HG02970 (cell line): ENCODE measurements around the gene VPS13D.

ENCODE experiments used
- ATAC-seq: cut with Tn5 transposase; IDR thresholded peaks from one replicate; pipeline ENCODE4 v1.9.1; 2021; ENCODE audit warnings: mild to moderate bottlenecking, moderate library complexity, moderate number of reproducible peaks; ENCODE audit not compliant: unreplicated experiment, low FRiP score

Gene VPS13D, protein sequence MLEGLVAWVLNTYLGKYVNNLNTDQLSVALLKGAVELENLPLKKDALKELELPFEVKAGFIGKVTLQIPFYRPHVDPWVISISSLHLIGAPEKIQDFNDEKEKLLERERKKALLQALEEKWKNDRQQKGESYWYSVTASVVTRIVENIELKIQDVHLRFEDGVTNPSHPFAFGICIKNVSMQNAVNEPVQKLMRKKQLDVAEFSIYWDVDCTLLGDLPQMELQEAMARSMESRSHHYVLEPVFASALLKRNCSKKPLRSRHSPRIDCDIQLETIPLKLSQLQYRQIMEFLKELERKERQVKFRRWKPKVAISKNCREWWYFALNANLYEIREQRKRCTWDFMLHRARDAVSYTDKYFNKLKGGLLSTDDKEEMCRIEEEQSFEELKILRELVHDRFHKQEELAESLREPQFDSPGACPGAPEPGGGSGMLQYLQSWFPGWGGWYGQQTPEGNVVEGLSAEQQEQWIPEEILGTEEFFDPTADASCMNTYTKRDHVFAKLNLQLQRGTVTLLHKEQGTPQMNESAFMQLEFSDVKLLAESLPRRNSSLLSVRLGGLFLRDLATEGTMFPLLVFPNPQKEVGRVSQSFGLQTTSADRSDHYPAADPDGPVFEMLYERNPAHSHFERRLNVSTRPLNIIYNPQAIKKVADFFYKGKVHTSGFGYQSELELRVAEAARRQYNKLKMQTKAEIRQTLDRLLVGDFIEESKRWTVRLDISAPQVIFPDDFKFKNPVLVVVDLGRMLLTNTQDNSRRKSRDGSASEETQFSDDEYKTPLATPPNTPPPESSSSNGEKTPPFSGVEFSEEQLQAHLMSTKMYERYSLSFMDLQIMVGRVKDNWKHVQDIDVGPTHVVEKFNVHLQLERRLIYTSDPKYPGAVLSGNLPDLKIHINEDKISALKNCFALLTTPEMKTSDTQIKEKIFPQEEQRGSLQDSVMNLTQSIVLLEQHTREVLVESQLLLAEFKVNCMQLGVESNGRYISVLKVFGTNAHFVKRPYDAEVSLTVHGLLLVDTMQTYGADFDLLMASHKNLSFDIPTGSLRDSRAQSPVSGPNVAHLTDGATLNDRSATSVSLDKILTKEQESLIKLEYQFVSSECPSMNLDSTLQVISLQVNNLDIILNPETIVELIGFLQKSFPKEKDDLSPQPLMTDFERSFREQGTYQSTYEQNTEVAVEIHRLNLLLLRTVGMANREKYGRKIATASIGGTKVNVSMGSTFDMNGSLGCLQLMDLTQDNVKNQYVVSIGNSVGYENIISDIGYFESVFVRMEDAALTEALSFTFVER (N-terminal part only)

DNA sequence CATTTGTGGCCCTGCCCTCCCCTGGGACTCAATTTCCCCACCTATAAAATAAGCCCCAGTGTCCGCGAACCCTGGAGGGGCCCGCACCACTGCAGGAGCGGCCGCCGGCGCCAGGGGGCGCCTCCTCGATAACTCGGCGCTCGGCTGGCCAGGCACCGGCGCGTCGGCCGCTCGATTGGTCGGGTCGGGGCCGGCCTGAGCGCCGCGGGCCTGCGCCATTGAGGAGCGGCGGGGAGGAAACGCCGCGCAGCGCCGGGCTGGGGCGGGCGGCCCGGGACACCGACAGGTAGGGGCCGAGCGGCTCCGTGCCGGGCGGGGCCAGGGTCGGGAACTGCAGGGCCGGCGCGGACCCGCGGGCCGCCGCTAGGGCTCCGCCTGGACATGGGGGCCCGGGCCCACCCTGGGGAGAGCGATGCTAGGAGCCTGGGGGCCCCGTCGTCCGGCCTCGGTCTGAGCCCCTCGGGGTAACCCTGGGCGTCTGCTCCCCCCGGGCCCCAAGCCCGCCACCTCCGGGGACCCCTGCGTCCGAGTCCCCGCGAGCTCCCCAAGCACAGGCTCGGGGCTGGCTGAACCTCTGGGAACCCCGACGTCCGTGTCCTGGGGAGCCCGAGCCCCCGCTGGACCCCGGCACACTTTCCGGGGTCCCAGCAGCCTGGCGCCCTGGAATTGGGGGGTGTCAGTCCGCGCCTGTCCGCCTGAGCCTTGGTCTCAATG, at the start of gene VPS13D:
Gene VPS13D, plus strand, starts transcription at position 196 of the 714 bp plus-strand sequence. CDS start 4,237 bp downstream, outside the sequence.
- ATAC-seq, result peak; percentile 76

DNA sequence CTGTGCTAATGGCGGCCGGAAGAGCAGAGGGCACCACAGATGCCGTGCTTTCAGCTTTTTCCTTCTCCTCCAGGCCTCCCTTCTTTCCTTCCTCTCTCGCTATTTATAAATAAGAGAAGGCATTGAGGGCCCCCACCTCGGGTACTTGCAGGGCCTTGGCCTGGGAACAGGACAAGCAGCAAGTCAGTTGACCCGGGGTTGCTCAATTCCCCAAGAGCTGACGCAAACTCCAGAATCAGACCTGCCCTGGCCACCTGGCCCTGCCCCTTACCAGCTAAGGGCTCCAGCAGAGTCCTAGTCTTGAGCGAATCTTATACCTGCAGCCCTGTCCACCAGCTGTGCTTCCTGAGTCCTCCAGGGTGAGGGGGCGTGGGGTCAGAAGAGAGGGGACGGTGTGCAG, 49.5 kb upstream of the VPS13D start:
- no peak for ATAC-seq

DNA sequence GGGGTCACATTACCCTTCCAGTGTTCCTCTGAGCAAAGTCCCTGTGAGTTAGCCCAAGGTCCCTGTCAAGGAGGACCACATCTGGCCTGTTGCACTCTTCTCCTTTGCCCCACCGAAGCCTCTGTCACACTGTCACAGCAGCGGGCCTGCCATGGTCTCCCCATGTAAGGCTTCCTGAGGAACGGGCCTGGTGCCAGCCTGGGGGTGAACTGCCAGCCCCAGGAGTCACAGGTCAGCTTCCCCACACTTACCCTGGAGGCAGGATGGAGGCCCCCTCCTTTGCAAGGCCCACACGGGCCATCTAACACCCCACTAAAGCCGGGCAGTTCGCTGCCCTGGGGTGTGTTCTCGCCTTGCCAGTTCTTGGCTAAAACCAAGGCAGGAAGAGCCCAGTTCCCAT, 48.9 kb upstream of the VPS13D start:
- no peak for ATAC-seq

DNA sequence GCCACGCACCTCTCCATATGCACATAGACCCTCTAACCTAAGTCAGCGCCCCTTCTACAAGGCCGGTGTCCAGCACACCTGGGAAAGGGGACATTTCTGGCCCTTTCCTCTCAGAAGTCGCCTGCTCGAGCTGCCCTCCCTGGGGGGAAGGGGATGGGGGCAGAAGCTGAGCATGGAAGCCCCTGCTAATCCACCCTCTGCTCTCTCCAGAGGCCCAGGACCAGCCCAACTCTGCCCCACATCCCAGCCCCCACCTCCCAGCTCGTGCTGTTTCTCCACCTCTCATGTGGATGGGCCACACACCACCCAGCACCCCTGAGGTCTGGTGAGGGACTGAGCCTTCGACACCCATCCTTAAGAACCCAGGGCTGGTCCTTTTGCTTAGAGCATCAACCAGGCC, 48.3 kb upstream of the VPS13D start:
- ATAC-seq, result no peak

DNA sequence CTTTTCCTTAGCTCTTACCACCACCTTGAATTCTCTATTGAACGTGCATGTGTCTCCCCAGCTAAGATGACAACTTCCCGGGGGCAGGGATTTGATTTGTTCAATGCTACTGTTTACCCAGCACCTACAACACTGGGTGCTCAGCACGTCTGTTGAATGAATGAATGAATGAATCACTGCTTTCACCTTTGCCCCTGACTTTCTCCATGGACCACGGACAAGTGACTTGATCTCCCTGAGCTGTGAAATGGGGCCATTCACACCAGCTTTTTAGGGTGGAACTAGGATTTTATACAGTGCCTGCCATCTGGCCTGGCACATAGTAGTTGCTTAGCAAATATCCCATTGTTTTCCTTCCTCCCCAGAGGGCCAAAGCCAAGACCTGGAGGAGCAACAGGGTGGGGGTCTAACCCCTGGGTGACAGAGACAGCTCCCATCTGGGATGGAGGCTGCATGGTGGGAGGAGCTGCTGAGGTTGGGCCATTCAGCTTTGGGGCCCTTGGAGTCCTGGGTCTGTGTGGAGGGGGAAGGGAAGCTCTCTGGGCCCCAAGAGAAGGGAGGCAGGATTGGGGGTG, 47.3 kb upstream of the VPS13D start:
- no peak for ATAC-seq

DNA sequence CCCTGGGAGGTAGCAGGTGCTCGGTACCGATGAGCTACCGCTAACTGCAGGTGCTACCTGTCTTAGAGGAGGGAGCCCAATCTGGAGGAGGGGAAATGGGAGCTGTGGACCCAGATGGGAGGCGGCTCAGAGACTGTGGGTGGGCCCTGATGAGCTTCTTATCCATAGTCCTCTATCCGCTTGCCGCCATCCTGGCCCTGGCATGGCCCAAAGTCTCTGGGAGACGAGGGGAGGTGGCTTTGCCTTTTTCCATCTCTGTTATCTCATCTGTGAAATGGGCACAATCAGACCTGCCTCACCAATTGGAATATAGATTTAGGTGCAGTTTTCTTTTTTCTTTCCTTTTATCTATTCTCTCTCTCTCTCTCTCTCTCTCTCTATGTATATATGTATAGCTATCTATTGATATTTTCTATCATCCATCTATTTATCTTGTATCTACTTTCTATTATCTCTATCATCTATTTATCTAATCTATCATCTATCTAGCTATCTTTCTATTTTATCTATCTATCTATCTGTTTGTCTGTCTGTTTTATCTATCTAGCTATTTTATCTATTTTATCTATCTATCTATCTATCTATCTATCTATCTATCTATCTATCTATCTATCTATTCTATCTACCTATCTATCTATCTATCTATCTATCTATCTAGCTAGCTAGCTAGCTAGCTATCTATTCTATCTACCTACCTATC, 46.6 kb upstream of the VPS13D start:
- ATAC-seq, result no peak

DNA sequence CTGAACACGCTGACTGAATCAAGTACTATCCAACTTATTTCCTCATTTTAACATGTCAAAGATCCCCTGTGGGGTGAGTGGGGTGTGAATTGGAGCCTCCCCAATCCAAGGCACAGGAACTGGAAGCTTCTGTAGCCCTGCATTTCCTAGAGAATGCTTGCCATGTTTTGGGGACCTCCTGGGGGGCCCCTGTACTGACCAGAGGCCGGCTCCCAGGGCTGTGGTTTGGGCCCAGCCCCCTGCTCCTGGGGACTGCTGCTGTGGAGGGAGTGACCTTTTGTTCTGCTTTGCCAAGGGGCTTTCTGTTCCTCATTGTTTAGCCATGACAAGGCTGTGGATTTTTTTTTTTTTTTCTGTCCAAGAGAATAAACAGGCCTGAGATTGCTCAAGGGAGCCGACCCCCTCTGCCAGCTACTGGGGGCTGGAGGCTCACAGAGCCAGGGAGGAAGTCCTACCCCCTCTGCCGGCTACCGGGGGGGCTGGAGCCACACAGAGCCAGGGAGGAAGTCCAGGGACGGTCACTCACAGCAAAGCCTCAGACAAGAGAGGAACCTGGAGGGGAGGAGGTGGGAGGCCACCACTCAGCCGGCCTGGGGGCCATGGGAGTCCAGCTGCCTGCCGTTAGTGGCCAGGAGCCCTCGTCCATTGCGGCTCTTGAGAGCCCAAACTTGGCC, 45.7 kb upstream of the VPS13D start:
- ATAC-seq, result no peak

DNA sequence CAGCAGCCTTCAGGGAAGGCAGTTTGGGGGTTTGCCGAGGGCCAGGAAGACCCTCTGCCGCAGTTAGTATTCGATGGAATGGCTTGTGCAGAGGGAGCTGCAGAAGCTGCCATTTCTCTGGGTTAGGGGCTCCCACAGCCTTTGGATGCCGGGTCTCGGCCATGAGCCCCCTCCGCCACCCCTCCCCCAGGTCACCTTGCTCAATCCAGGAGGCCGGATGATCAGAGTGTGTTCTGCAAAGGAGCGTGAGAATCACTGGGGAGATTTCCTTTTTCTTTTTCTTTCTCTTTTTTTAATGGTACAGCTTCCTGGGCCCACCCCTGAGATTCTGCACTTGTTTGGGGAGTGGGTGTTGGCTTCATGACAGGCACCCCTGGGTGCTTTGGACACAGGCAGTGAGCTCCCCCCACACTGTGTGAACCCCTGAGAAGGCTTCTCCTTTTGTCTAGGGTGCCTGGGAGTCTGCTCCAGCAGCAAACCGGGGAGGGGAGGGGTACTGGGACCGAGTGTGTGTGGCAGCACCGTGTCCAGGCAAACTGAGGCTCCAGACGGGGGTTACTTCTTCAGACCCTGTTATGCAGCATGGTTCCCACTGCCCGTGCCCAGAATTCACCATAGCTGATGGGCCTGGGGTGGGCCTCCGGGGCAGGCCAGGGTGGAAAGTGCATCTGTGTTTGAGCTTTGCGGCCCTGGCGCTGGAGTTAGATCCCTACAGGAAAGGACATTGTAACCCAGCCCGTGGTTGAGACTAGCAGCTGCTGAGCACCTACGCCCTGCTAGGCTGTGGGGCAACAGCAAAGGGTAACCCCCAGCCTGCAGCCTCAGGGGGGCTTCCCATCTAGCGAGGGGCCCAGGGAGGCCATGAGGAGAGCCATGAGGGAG, 44.6 kb upstream of the VPS13D start:
- ATAC-seq, result no peak

DNA sequence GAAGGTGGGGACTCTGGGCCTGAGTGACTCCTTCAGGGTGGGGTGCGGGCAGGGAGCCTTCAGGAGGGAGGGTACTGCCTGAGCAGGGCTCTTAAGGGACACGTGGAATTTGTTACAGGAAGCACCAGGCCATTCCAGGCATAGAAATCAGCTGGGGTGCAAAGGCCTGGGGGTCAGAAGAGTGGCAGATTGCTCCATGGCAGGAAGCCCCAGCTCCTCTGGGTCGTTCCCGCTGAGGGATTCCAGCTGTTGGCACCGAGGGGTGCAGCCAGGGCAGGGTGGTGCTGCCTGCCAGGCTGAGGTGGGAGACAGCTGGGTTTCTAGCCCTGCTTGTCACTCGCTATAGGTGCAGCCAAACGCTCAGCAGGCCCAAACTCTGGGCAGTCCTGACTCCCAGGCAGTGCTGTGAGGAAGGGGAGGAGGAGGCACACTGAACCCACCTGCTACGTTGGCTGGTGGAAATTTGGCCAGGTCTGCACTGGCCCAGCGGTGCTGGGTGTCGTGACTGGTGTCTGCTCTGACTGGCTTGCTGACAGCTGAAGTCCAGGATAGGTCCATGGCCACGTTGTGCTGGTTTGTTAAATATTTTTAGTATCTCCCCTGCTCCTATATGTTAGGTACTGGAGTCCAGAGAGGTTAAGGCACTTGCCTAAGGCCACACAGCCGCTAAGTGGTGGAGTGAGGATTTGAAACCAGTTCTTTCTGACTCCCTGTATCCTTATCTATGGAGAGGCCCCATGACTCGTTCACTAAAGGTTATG, 43.7 kb upstream of the VPS13D start:
- no peak for ATAC-seq

DNA sequence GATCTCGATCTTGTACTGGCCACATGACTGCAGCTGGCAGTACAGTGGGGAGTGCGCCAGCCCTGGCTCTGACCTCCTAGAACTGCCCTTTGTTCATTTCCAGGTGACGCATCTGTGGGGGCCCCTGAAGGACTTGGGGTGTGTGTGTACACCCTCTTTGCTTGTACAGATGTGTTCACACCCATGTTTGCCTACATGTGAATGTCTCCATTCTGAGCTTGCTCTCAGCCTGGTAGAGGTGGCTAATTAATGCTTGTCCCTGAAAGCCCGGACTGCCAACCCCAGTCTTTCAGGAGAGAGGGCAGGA, 43.2 kb upstream of the VPS13D start:
- no peak for ATAC-seq

DNA sequence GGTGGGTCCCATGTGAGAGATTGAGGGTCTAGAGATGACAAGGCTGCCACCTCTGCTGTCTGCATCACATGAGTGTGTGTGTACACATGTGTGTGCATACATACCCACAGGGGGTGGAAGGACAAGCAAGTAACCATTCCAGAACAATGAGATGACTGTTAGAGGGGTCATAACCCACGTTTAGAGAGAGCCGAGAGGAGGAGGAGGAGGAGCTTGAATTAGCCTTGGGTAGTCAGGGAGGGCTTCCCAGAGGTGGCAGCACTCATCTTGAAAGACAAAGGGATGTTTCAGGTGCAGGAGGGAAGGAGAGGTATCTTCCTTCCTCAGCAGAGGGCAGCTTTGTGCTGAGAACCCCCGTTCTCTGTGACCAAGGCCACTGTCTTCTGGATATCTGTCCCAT, 41.7 kb upstream of the VPS13D start:
- ATAC-seq, result no peak

DNA sequence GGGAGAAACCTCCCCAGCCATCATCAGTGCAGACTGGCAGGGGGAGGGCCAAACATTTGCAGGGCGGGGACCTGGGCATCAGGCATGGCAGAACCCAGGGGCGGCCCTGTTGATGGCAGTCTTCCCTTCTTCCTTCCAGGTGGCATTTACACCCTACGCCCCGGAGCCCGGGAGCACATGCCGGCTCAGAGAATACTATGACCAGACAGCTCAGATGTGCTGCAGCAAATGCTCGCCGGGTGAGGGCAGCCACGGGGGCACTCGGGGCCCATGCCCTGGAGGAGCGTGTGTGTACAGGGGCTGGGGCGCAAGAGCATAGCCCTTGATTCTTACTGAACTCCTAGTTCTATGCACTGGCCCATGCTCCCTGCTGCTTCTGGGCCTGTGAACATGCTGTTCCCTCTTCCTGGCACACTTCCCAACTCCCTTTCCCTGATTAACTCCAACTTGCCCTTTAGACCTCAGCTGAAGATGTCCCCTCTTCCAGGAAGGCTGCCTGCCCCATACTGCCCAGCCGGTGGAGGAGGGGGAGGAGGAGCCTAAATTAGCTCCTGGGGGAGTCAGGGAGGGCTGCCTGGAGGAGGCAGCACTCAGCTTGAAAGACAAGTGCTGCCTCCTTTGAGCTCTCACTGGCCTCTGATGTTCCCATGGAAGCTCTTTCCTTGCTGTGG, 41.0 kb upstream of the VPS13D start:
- ATAC-seq, result no peak

DNA sequence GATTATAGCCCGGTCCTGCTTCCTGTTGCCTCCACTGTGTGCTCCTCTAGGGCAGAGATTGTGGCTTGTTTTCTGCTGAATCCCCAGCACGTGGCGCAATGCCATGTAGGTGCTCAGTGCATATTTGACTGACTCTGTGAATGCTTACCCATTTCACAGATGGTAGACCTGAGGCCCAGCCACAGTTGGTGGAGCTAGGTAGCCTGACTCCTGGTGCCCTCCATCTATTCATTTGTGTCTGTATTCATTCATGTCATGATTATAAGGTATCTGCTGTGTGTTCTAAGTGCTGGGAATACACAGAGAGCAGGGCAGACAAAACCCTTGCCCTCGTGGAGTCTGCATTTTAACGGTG, 40.5 kb upstream of the VPS13D start:
- ATAC-seq, result no peak

DNA sequence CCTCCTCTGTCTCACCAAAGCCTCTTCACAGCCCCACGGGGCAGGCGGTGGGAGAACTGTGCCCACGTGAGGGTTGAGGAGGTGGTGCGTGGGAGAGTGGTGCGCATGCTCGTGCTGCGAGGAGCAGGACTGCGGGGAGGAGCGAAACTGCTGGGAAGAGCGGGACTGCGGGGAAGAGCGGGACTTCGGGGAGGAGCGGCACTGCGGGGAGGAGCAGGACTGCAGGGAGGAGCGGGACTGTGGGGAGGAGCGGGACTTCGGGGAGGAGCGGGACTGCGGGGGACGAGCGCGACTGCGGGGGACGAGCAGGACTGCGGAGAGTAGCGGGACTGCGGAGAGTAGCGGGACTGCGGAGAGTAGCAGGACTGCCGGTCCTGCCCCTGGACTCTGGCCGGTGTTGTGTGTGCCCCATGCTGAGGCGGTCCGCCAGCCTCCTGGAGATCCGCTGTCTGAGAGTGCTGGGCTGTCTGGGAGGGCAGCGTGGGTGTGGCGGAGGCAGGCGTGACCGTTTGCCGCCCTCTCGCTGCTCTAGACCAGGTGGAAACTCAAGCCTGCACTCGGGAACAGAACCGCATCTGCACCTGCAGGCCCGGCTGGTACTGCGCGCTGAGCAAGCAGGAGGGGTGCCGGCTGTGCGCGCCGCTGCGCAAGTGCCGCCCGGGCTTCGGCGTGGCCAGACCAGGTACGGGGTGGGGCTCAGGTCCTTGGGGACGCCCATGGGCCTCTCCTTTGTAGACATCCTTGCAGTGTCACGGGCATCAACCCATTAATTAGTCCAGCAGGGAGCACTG, 38.4 kb upstream of the VPS13D start:
- ATAC-seq, result no peak

DNA sequence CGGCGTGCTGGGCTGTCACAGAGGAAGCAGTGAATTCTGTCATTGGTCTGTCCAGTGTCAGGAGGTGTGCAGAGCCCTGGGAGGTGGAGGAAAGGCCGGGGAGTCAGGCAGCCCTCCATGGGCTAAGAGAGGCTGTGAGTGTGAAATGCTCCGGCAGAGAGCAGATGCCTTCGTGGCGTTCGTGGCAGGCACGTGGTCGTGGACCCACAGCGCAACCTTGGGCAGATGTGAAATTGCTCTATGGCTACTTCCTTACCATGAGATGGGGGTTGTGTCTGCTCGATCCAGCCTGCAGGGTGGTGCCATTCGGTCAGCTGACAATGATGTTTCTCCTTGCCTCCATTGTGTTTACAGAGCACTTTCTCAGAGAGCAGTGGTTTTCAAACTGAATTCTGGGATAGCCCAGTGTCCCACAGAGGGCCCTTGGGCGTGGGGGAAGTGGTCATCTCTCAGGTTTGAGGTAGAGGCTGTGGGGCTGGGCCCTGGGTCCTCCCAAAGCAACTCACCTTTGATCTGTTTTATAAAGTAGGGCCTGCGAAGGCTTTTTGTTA, 35.1 kb upstream of the VPS13D start:
- no peak for ATAC-seq

DNA sequence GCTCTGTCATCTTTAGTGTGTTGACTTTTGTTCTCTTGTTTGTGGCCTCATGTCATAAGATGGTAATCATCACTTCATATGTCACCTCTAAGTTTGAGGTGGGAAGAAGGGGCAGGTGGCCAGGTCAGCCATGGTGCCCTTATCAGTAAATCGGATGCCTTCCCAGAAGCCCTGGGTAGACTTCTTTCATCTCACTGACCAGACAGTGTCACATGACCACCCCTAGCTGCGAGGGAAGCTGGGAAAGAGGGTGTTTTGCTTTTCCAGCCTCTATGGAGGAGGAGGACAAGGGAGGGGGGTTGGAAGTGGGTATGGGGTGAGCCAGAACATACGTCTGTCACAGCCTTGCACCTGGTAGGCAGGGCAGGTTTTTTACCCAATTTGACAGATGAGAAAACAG, 34.4 kb upstream of the VPS13D start:
- ATAC-seq, result no peak
